WI38 (cell line): ENCODE measurements around the gene ZDHHC11B.
"Not testable (repeated sequence)": the region's sequence is repeated elsewhere in the genome, so short reads cannot be mapped to it uniquely, and the experiment has no call there.

Experiments used
- H3K4me3 ChIP-seq: 2 replicates; pipeline ENCODE4 v1.5.1; 2011; ENCODE audit warnings: low read depth, mild to moderate bottlenecking, control low read depth, low read length
- CTCF ChIP-seq: IDR thresholded peaks from 2 replicates; pipeline ENCODE4 v1.5.1; 2012; ENCODE audit warnings: low read depth, mild to moderate bottlenecking, control low read depth, low read length

ZDHHC11B gene

DNA sequence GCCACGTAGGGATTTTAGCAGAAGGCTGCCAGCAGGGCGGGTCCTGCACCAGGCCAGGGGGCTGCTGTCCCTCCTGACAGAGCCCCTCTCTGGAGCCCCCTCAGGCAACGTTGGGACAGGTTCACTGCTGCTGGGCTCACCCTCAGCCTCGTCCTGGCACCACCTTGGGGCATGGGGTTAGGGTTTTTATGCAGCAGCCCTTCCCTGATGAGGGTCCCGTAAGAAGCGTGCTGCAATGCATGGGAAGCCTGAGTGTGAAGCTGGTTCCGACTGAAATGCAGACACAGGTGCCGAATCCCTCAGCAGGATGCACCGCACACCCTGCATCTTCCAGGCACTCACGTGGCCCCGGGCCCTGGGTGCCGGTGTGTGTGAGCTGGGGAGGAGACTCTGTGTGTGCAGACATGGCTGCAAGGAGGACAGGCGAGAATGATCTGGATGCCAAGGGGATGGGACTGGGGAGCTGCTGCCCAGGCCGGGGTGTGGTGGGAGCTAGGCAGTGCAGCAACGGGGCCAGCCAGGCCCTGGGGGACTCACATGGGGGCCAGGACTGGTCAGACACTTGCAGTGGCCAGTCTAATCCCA lies 27.1 kb downstream of the ZDHHC11B start:
- no peak overlapping the region for H3K4me3 ChIP-seq
- no peak for TF ChIP-seq CTCF

DNA sequence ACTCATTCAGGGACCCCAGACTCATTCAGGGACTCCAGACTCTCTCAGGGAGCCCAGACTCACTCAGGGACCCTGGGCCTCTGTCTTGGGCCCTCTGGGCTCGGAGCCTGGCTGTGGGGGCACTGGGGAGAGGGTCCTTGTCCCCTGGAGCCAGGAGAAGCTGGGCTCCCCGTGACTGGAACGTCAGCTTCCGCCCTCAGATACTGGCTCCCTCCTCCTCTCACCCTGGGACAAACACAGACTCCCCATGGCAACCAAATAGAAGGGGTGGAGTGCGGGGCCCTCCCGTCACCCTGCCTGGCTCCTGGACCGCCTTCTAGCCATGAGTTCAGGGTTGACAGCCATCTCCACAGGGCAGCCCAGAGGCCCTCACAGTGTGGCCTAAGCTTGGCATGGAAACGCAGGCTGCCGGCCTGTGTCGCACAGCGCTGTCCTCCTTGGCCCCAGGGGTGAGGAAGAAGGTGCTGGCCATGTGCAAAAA lies 27.6 kb downstream of the ZDHHC11B start:
- no peak overlapping the region for H3K4me3 ChIP-seq
- no peak for TF ChIP-seq CTCF

GRCh38 chr5:756171-756570 lies 28.4 kb downstream of the ZDHHC11B start:
- no peak overlapping the region for H3K4me3 ChIP-seq
- TF ChIP-seq CTCF = no peak

DNA sequence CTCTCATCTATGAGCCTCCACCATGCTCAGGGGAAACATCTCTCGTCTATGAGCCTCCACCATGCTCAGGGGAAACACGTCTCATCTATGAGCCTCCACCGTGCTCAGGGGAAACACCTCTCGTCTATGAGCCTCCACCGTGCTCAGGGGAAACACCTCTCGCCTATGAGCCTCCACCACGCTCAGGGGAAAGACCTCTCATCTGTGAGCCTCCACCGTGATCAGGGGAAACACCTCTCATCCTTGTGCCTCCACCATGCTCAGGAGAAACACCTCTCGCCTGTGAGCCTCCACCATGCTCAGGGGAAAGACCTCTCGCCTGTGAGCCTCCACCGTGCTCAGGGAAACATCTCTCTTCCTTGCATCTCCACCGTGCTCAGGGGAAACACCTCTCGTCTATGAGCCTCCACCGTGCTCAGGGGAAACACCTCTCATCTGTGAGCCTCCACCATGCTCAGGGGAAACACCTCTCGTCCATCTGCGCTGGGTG lies 30.3 kb downstream of the ZDHHC11B start:
- H3K4me3 ChIP-seq = not testable (repeated sequence)

GRCh38 chr5:753567-754142 lies 30.9 kb downstream of the ZDHHC11B start:
- H3K4me3 ChIP-seq = not testable (repeated sequence)

- not testable (repeated sequence) for H3K4me3 ChIP-seq
Measured at GRCh38 chr5:752532-753115, 31.9 kb downstream of the ZDHHC11B start.

- H3K4me3 ChIP-seq = not testable (repeated sequence)
Measured at GRCh38 chr5:751992-752391, 32.5 kb downstream of the ZDHHC11B start.

DNA sequence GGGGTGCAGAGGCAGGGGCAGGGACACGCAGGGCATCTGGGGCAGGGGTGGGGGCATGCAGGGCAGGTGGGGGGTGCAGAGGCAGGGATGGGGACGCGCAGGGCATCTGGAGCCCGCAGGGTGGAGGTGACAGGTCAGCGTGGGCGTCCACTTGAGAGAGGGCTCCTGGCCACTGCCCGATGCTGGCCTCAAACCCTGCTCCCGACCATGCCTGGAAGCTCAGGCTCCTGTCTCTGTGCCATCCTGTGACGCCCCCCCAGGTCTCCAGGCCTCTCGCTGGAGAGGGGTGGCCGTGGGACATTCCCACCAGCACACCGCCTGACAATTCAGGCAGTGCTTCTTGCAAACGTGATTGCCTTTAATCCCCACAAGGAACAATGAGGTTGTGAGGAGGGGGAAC lies 33.0 kb downstream of the ZDHHC11B start:
- TF ChIP-seq CTCF = no peak
- H3K4me3 ChIP-seq = no peak overlapping the region

GRCh38 chr5:750226-750625 lies 34.3 kb downstream of the ZDHHC11B start:
- not testable (repeated sequence) for H3K4me3 ChIP-seq

DNA sequence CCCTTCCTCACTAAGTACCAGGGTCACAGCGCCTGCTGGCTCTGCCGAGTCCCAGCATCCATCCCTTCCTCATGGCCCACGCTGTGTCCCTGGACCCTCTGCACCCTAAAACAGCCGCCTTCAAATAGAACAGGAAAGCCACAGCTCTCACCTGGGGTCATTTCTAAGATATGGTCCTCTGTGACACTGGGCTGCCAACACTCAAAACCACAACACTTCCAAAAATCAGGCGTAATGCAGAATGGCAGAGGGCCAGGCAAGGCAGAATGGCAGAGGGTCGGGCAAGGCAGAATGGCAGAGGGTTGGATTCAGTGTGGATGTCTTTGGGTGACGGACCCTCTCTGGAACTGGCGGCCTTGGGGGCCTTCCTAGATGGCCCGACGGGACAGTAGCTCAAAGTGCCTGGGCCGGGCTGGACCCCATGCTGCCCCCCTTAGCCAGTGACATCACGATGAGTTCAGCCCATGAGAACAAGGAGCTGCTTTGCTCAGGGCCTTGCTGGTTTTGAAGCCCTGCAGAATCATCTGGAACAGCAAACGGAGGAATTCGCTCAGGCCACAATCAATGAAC lies 35.3 kb downstream of the ZDHHC11B start:
- no peak for TF ChIP-seq CTCF
- H3K4me3 ChIP-seq = no peak overlapping the region

DNA sequence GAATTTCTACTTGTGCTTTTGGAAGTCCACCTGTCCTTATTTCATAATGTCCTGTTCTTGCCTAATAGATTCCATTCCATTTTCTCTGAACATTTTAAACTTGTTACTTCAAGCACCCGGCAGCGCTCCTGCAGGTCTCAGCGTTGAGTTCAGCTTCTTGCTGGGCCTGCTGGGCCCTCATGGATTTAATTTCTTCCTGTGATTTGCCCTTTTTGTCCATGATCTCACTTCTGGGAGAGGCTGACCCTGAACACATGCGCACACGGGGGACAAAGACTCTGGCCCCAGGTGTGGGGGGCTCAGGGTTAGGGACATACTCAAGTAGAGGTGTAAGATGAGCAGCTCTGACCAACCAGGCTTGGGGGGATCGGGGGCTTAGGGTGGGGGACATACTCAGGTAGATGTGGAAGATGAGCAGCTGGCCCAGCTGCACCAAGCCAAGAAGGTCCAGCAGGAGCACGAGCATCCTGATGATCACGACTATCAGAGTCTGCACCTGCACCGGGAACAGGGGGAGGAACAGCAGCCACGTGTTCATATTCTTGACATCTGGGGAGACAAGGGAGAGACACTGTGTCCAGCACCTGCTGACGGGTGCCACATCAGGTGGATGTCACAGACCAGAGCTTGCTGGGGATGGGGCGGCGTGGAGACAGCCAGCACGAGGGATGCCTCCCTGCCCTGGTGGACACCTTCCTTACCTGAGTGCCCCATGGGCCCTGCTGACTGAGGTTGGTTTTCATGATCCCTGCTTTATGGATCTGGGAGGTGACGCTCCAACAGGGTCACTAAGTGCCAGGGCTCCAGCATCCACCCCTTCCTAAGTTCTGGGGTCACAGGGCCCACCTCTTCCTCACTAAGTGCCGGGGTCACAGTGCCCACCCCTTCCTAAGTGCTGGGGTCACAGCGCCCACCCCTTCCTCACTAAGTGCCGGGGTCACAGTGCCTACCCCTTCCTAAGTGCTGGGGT lies 36.2 kb downstream of the ZDHHC11B start:
- H3K4me3 ChIP-seq = not testable (repeated sequence)

DNA sequence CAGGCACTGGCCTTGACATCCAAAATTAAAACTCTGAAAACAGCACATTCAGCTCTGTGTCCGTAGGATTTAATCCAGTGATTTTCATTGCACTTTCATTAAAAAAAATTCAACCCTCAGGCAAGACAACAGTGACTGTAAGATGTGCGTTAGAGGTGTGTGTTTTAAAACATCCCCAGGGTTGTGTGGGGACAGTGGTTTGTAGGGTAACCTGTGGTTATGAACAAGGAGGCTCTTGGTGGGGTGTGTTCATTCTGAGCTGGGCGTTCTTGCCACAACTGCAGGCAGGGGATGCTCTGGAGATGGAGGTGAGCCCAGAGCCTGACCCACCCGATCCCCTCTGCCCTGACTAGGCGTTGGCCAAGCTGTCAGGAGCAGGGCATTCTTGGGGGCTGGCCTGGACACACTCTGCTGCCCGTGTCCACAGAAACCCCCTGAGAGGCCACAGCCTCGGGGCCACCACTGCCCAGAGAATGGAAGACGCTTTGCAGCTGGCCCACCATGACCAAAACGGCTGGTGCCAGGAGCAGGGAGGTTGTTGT lies 37.2 kb downstream of the ZDHHC11B start:
- H3K4me3 ChIP-seq = not testable (repeated sequence)
